NCI-H1417 treated with DMSO at 0.1 percent for 48 hours (cell line): ENCODE data around the gene SMYD3.
"Not testable (repeated sequence)": the region's sequence is repeated elsewhere in the genome, so short reads cannot be mapped to it uniquely, and the experiment has no call there.

Experiments
- DNase-seq: peaks from one replicate; lab custom pipeline; 2025; lab: John Stamatoyannopoulos, UW

SMYD3 gene

DNA sequence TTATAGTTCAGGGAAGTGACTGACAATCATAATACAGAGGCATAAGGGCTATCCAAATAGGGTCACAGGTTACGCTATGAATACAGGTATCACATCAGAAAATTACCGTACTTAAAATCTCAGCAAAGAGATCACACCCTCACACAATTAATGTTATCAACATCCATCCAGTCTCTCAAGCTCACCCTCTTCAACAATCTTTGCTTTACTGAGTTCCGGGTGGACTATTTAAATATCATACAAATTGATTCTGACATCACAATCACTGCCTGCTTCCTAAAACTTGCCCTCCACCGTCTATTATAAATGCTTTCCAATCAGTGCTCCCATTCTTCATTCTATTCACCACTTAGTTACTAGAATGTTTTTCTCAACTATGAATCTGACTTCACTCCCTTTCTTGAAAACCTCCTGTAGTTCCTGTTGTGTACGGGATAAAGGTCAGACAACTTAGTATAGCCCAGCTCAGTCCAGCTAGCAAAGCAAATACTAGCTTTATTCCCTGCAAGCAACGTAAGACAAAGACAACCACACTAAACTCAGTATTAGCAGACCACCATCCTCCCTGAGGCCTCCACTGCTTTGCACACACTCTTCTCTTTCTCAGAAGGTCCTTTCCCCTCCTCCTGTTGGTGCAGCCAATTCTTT lies 398.7 kb downstream of the SMYD3 start:
- DNase-seq: no peak

- DNase-seq: no peak
These were observed 399.4 kb downstream of the SMYD3 start for GRCh38 chr1:246107516-246108277.

- no peak for DNase-seq
These were observed 400.7 kb downstream of the SMYD3 start for GRCh38 chr1:246106342-246106763.

GRCh38 chr1:246104927-246105326 lies 402.2 kb downstream of the SMYD3 start:
- DNase-seq: no peak

- no peak for DNase-seq
These were observed 407.5 kb downstream of the SMYD3 start for GRCh38 chr1:246099570-246099969.

DNA sequence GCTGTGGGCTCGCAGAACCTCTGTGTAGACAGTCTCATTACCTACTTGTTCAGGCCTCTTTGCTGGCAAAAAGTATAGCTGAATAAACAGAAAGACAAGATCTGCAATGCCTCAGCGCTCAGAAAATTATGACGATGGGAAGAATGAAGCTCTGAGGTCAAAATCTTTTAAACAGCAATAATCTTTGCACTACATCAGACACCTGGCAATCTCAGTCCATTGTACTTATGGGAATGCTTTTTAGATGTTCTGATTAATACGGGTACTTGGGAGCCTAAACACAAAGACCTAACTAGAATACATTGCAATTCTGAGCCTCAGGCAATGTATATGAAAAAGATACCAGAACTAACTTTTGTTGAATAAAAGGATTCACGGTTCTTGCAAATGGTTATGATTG lies 410.7 kb downstream of the SMYD3 start:
- DNase-seq: no peak

GRCh38 chr1:246095443-246095842 lies 411.6 kb downstream of the SMYD3 start:
- DNase-seq: no peak

- no peak for DNase-seq
These were observed 413.8 kb downstream of the SMYD3 start for GRCh38 chr1:246093230-246093629.

DNA sequence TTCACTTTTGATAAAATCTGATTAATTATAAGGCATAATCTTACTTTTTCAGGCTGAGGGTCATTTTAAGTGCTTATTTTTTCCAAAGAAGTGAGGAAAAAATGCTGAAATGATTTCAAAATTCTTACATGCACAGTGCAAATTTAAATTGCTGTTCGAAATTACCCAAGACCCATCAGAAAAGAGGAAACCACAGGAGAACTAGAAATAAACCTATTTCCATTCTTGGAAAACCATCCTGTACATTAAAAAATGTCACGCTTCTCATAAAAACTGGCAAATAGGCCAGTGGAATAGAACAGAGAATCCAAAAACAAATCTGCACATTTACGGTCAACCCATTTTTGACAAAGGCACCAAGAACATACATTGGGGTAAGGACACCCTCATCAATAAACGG lies 414.9 kb downstream of the SMYD3 start:
- DNase-seq: no peak

DNA sequence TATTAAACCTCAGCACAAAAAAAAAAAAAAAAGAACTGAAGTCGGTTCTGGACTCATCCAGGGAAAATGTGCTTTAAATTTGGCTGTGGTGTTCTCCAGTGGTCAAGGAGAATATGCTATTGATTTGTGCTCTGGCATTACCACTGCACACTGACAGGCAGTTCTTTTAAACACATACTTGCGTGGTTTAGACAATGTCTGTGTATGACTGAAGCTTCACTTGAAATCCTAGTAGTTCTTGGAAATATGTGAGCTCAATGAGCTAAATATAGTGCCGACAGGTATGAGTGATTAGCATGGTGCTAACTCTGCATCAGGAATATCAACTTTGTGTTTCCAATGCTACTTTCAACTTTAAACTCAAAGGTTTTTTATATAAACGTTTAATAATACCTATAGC lies 415.6 kb downstream of the SMYD3 start:
- DNase-seq: no peak

GRCh38 chr1:246086191-246086590 lies 420.9 kb downstream of the SMYD3 start:
- no peak for DNase-seq

DNA sequence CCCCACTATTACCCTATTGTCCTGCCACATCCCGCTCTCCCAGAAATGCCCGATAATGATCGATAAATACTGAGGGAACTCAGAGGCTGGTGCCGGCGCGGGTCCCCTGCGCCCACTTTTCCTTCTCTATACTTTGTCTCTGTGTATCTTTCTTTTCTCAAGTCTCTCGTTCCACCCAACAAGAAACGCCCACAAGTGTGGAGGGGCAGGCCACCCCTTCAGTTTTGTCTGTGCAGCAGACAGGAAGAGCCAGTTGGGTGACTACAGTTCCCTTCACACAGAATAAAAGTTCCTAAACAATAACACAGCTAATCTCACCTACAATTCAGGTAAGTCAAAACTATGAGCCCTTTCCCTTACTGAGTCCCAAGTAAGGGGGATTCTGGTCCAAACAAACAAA lies 423.7 kb downstream of the SMYD3 start:
- DNase-seq: no peak

GRCh38 chr1:246081856-246082668 lies 425.0 kb downstream of the SMYD3 start:
- no peak for DNase-seq

DNA sequence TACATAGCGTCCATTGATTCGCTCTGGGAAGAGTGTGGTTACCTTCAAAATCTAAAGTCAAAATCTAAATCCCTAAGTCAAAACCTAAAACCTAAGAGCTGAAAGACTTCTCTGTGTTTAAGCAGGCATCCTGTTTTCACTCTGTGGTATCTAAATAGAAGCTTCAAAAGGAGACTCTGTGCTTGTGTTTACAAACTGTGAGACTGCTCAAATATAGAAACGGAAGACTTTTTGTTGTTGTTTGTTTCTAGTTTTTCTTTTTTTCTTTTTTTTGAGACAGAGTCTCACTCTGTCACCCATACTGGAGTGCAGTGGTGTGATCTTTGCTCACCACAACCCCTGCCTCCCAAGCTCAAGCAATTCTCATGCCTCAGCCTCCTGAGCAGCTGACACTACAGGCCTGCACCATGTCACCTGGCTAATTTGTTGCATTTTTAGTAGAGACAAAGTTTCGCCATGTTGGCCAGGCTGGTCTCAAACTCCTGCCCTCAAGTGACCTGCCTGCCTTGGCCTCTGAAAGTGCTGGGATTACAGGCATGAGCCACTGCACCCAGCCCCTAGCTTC lies 425.9 kb downstream of the SMYD3 start:
- no peak for DNase-seq

- no peak for DNase-seq
These were observed 427.0 kb downstream of the SMYD3 start for GRCh38 chr1:246080031-246080430.

DNA sequence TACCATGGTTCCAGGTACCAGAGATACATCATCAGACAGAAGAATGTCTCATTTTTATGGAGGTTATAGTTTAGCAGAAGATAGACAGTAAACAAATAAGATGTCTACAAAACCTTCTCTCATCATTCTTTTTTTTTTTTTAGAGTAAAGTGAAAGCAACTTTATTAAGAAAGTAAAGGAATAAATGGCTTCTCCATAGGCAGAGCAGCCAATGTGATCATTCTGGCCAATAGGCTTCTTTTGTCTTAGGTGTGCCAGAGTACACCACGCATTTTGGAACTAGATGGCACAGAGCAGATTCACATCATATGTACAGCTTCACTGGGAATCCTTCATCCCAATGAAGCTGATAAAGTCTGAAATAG lies 428.2 kb downstream of the SMYD3 start:
- DNase-seq: no peak

DNA sequence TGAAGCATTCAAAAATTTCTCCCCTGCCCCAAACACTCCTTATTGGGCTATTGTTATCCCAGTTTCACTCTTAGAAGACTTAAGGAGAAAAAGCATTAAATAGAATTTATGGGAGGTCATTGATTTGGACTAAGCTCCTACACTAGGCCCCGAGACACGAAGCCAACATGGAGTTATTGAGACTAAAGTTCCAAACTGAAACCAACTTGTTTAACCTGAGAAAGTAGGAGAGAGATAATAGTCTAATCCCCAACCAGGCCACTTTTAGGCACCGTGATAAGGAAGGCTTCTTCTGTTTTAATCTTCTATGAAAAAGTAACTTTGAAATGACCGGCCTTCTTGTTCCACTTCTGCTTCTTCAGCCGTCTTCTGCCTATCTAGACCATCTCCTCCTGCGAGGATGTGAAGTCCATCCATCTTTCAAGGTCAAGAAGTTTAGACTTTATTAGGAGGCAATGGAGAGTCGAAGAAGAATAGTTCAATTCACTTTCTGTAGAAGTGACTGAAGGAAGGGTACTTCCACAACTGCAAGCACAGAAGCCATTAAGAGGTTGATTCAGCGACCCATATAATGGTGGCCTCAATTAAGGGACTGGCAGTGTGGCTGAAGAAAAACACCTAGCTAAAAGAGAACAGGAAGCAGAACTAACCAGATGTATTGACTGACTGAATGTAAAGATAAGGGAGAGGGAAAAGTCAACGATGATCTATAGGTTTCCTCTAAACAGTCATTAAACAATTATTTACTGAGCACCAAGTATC lies 428.8 kb downstream of the SMYD3 start:
- DNase-seq: no peak

- DNase-seq: no peak
These were observed 429.6 kb downstream of the SMYD3 start for GRCh38 chr1:246077476-246077875.

DNA sequence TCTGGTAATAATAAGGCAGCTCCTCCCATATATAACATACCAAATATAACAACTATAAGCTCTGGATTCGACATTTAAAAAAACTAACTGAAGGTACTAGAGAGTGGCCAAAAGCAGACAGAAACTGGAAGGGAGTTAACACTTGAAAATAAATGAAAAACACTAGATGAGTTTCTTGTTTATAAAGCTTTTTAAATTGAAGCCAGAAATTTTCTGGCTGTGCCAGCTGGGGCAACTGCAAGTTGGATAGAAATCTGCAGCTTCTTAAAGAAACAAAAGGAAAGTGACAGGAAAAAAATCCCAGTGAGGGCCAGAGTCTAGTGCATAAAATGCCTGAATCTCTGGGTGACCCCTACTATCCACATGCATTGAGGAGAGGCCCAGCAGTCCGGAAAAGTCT lies 432.7 kb downstream of the SMYD3 start:
- no peak for DNase-seq

- no peak for DNase-seq
These were observed 434.6 kb downstream of the SMYD3 start for GRCh38 chr1:246072456-246072955.

DNA sequence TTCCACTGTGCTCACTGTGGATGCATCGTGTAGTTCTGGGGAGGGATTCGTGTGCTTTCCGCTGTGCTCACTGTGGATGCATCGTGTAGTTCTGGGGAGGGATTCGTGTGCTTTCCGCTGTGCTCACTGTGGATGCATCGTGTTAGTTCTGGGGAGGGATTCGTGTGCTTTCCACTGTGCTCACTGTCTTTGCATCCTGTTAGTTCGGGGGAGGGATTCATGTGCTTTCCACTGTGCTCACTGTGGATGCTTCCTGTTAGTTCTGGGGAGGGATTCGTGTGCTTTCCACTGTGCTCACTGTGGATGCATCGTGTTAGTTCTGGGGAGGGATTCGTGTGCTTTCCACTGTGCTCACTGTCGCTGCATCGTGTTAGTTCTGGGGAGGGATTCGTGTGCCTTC lies 435.1 kb downstream of the SMYD3 start:
- DNase-seq: not testable (repeated sequence)

GRCh38 chr1:246071561-246071960 lies 435.5 kb downstream of the SMYD3 start:
- DNase-seq: not testable (repeated sequence)
